ENCODE measurements around the gene TMEM191C. TPM values are rescaled to one million over a fixed set of nuclear protein-coding genes. Genes with fewer than 3 reads are reported as not detected.
A peak's percentile ranks its signal among the peaks of the same experiment; 100 is the strongest.
"Not testable (repeated sequence)": the region's sequence is repeated elsewhere in the genome, so short reads cannot be mapped to it uniquely, and the experiment has no call there.

The TMEM191C gene
- total RNA-seq (2021; fragmentation: NEBNext Ultra II Directional; extraction: Animal tissue kit (Norgen Biotek cat#: 25700)), result 0.74 and 1.3 TPM in 2 replicates
- 2.6 and 3.4 TPM in 2 replicates for polyA plus RNA-seq (2011; rRNA removed)
- 2.2 TPM for polyA plus RNA-seq (2011; cell fraction: cytosol; rRNA removed)
- polyA plus RNA-seq (2011; cell fraction: nucleus; rRNA removed), result 6.1 TPM
- polyA plus RNA-seq (2012, experiment 1 of 2), result 1.1 to 3.4 TPM (median 2.3 TPM) in 4 replicates
- polyA plus RNA-seq (2012, experiment 2 of 2), result 0.56 TPM
- 1.4 TPM for polyA plus RNA-seq (2013, experiment 1 of 2)
- 1.7 TPM for polyA plus RNA-seq (2013, experiment 2 of 2)
- 0.24 and 0.54 TPM in 2 replicates for polyA minus RNA-seq (2011; rRNA and poly(A)+ RNA removed)
- 1.2 TPM for polyA minus RNA-seq (2011; cell fraction: cytosol; rRNA and poly(A)+ RNA removed)
- polyA minus RNA-seq (2011; cell fraction: nucleus; rRNA and poly(A)+ RNA removed), result 2.0 TPM
- long read RNA-seq, experiment 1, partial matches to known transcripts, result 0 of 1 reads
- long read RNA-seq, experiment 1, other reads (novel, unspliced or antisense), result 0 of 1 reads
- long read RNA-seq, experiment 2, result 0 reads

GRCh38 chr22:21467337-21468193 is at the start of gene TMEM191C:
Gene TMEM191C, plus strand, starts transcription at chr22:21467387. Its CDS starts 73 bp downstream, at chr22:21467460.
- H3K9me3 ChIP-seq (ENCODE audit: insufficient read depth in 2 of 2, low read depth in 1 of 2, low read length in 1 of 2); H4K20me1 ChIP-seq (replicated peaks in 1 of 2; ENCODE audit: control insufficient read depth in 1 of 2, insufficient read depth in 2 of 2, low read length in 2 of 2); H3K27ac ChIP-seq (ENCODE audit: low read depth, low read length); H2BK12ac ChIP-seq (ENCODE audit: low read depth, low read length); H3K79me1 ChIP-seq (ENCODE audit: low read depth, low read length); H3K14ac ChIP-seq (ENCODE audit: insufficient read length); H3K56ac ChIP-seq (replicated peaks; ENCODE audit: insufficient read length, low read depth, low read length); H2BK120ac ChIP-seq (replicated peaks; ENCODE audit: low read depth, low read length); H2AK5ac ChIP-seq (ENCODE audit: low read depth, low read length); H4K8ac ChIP-seq (ENCODE audit: extremely low read depth, insufficient read depth, low read length); DNase-seq (ENCODE audit: low read depth in 1 of 2, low spot score in 2 of 2); H3K18ac ChIP-seq (ENCODE audit: extremely low read depth, low read length); CTCF ChIA-PET (ENCODE audit: partially characterized antibody); H4K91ac ChIP-seq (replicated peaks; ENCODE audit: insufficient read length, low read length); H4K5ac ChIP-seq (ENCODE audit: insufficient read length, low read depth, low read length); H3K79me2 ChIP-seq (ENCODE audit: control insufficient read depth in 1 of 2, insufficient read depth in 2 of 2, low read length in 2 of 2); H3K36me3 ChIP-seq (ENCODE audit: control insufficient read depth in 2 of 4, insufficient read depth in 4 of 4, low read length in 3 of 4); H3K4ac ChIP-seq (replicated peaks; ENCODE audit: insufficient read length, low read depth, low read length); POLR2A ChIA-PET (ENCODE audit: partially characterized antibody); H3K23me2 ChIP-seq (ENCODE audit: low read depth, low read length); H3K4me1 ChIP-seq (replicated peaks in 1 of 4; ENCODE audit: control insufficient read depth in 3 of 4, insufficient read depth in 4 of 4, low read length in 3 of 4); FAIRE-seq; H2AFZ ChIP-seq (ENCODE audit: low read length); H2BK20ac ChIP-seq (ENCODE audit: low read length); H2BK15ac ChIP-seq (ENCODE audit: low read length); H3K23ac ChIP-seq (ENCODE audit: insufficient read length); H3K27me3 ChIP-seq (replicated peaks in 1 of 4; ENCODE audit: control insufficient read depth in 3 of 4, extremely low read depth in 1 of 4, insufficient read depth in 3 of 4, low read length in 3 of 4); H2BK5ac ChIP-seq (ENCODE audit: low read depth, low read length); H3K9ac ChIP-seq (replicated peaks in 1 of 4; ENCODE audit: extremely low read depth in 1 of 4, low read depth in 3 of 4, low read length in 3 of 4): not testable (repeated sequence)
- 9% methylated on average over 13 of the region's 74 CpGs; no CpG with 5 or more reads in 1 of the 2 experiments for WGBS, 2 experiments (ENCODE audit: extremely low coverage in 1 of 2, insufficient coverage in 1 of 2, insufficient read length in 1 of 2, insufficient replicate concordance in 2 of 2, low coverage in 1 of 2, low lambda C conversion rate in 2 of 2, missing lambda C conversion rate in 1 of 2)
- H3K4me3 ChIP-seq (ENCODE audit: extremely low read depth in 1 of 4, insufficient read depth in 2 of 4, low read depth in 3 of 4, low read length in 4 of 4), result peak within 1 kb of the TSS in 2 of 4 experiments; percentile 4 to 43; a peak in 2 of 8 replicates
- H3K4me2 ChIP-seq (ENCODE audit: insufficient read depth in 1 of 2, low read depth in 2 of 2, low read length in 2 of 2), result peak within 1 kb of the TSS in 1 of 2 experiments; percentile 37; a peak in 1 of 4 replicates
